ENCODE results near the gene LUZP2. TPM values are rescaled to one million over a fixed set of nuclear protein-coding genes. Genes with fewer than 3 reads are reported as not detected.

The LUZP2 gene
- total RNA-seq, 1 donor from 2014 or later, result 0.49 TPM

- no peaks in the 10 kb centered on the region for H3K9me3 ChIP-seq
- H3K4me1 ChIP-seq, result no peaks in the 10 kb centered on the region
- H3K4me3 ChIP-seq, result no peak overlapping the region
- TF ChIP-seq POLR2A (IDR thresholded peaks at IDR 0.05), result no peak
- TF ChIP-seq, protein P1, sequence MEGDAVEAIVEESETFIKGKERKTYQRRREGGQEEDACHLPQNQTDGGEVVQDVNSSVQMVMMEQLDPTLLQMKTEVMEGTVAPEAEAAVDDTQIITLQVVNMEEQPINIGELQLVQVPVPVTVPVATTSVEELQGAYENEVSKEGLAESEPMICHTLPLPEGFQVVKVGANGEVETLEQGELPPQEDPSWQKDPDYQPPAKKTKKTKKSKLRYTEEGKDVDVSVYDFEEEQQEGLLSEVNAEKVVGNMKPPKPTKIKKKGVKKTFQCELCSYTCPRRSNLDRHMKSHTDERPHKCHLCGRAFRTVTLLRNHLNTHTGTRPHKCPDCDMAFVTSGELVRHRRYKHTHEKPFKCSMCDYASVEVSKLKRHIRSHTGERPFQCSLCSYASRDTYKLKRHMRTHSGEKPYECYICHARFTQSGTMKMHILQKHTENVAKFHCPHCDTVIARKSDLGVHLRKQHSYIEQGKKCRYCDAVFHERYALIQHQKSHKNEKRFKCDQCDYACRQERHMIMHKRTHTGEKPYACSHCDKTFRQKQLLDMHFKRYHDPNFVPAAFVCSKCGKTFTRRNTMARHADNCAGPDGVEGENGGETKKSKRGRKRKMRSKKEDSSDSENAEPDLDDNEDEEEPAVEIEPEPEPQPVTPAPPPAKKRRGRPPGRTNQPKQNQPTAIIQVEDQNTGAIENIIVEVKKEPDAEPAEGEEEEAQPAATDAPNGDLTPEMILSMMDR (IDR thresholded peaks at IDR 0.05), result no peak
- no peak for TF ChIP-seq POLR2AphosphoS5 (IDR thresholded peaks at IDR 0.05; ENCODE audit: insufficient read depth in 1 of 2, low read depth in 1 of 2)
- intact Hi-C loops (cut with DNase I), result no loop called here
- no peak overlapping the region for H3K27ac ChIP-seq
- H3K36me3 ChIP-seq, result no peaks in the 10 kb centered on the region
- DNase-seq (ENCODE audit: extremely low spot score in 2 of 2), result no peak
- no peaks in the 10 kb centered on the region for H3K27me3 ChIP-seq
Observed at GRCh38 chr11:24653901-24654300, 157.0 kb downstream of the LUZP2 start.

DNA sequence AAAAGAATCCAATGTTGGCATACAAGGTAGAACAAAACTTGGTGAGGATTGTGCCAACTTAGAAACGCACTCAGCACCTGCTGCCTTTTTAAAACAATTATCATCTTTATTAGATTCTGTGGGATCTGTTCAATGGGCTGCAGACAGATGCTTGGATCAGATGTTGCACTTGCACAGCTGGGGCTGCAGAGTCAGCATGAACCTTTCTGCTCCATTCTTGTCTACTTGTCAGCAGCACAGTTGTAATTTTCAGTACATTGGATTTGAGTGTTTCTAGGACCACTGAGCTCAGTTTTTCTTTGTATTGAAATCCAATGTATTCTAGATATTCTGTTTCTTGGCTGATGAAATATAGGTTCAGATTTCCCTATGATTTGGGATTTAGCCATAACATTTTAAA, 164.5 kb downstream of the LUZP2 start:
- TF ChIP-seq, protein P1 (IDR thresholded peaks at IDR 0.05), result no peak
- no peak for TF ChIP-seq POLR2A (IDR thresholded peaks at IDR 0.05)
- TF ChIP-seq POLR2AphosphoS5 (IDR thresholded peaks at IDR 0.05; ENCODE audit: insufficient read depth in 1 of 2, low read depth in 1 of 2), result no peak
- Histone ChIP-seq H3K4me1 (no peaks in the 10 kb centered on the region), H3K27ac (no peak overlapping the region), H3K27me3 (no peaks in the 10 kb centered on the region), H3K9me3 (no peaks in the 10 kb centered on the region), H3K4me3 (no peak overlapping the region), H3K36me3 (no peaks in the 10 kb centered on the region)
- intact Hi-C loops (cut with DNase I), result no loop called here
- DNase-seq (ENCODE audit: extremely low spot score in 2 of 2), result no peak

DNA sequence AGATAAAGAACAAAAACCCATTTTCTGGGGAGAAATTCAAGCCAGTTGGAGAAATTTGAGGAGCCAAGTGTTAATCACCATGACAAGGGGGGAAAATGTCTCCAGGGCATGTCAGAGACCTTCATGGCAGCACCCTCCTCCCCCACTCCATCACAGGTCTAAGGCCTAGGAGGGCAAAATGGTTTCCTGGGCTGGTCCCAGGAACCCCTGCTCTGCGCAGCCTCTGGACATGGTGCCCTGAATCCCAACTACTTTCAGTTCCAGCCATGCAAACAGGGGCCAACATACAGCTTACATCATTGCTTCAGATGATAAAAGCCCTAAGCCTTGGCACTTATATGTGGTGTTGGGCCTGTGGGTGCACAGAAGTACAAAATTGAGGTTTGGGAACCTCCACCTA, 167.5 kb downstream of the LUZP2 start:
- intact Hi-C loops (cut with DNase I), result no loop called here
- Histone ChIP-seq H3K4me1 (no peaks in the 10 kb centered on the region), H3K27ac (no peak overlapping the region), H3K4me3 (no peak overlapping the region), H3K36me3 (no peaks in the 10 kb centered on the region), H3K27me3 (no peaks in the 10 kb centered on the region), H3K9me3 (no peaks in the 10 kb centered on the region)
- TF ChIP-seq, protein P1 (IDR thresholded peaks at IDR 0.05), result no peak
- no peak for TF ChIP-seq POLR2AphosphoS5 (IDR thresholded peaks at IDR 0.05; ENCODE audit: insufficient read depth in 1 of 2, low read depth in 1 of 2)
- TF ChIP-seq POLR2A (IDR thresholded peaks at IDR 0.05), result no peak
- no peak for DNase-seq (ENCODE audit: extremely low spot score in 2 of 2)

GRCh38 chr11:24667353-24667968, 170.6 kb downstream of the LUZP2 start:
- no peaks in the 10 kb centered on the region for H3K27me3 ChIP-seq
- no peak for DNase-seq (ENCODE audit: extremely low spot score in 2 of 2)
- no peaks in the 10 kb centered on the region for H3K9me3 ChIP-seq
- H3K4me1 ChIP-seq, result no peaks in the 10 kb centered on the region
- intact Hi-C loops (cut with DNase I), result no loop called here
- no peak overlapping the region for H3K4me3 ChIP-seq
- no peak overlapping the region for H3K27ac ChIP-seq
- H3K36me3 ChIP-seq, result no peaks in the 10 kb centered on the region
- TF ChIP-seq, protein P1 (IDR thresholded peaks at IDR 0.05), result no peak
- no peak for TF ChIP-seq POLR2AphosphoS5 (IDR thresholded peaks at IDR 0.05; ENCODE audit: insufficient read depth in 1 of 2, low read depth in 1 of 2)
- TF ChIP-seq POLR2A (IDR thresholded peaks at IDR 0.05), result no peak

DNA sequence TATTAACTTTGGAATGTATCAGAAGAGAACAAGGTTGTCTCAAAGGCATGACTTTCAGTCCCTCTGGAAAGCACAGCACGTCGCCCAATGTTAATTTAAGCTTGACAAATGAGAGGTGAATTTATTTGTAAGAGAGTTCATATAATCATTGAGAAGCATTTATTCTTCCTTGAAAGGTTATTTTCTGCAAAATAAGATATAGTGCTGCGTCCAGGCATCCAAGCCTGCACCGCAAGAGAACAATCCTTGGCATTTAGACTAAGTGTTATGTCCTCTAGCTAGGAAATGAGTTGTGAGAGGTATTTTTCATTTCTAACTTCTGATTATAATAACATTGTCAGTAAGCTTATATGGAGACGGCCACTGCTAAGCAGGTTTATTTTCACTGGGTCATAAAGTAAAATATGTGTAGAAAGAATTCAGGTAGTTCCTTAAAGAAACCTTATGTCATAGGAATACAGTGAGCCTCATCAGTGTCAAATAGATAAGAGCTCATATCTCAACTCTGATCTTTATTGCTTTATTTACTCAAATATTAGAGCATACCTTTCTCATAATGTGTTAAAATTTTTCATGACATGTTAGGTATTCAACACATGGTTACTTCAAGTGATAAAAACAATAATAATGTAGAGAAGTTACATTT, 182.0 kb downstream of the LUZP2 start:
- Histone ChIP-seq H3K27me3 (no peaks in the 10 kb centered on the region), H3K27ac (no peak overlapping the region), H3K9me3 (no peaks in the 10 kb centered on the region), H3K36me3 (no peaks in the 10 kb centered on the region), H3K4me3 (no peak overlapping the region), H3K4me1 (no peaks in the 10 kb centered on the region)
- DNase-seq (ENCODE audit: extremely low spot score in 2 of 2), result no peak
- TF ChIP-seq POLR2AphosphoS5 (IDR thresholded peaks at IDR 0.05; ENCODE audit: insufficient read depth in 1 of 2, low read depth in 1 of 2), result no peak
- TF ChIP-seq, protein P1 (IDR thresholded peaks at IDR 0.05), result no peak
- TF ChIP-seq POLR2A (IDR thresholded peaks at IDR 0.05), result no peak
- intact Hi-C loops (cut with DNase I), result no loop called here
